Fibroblast of lung (primary cell): ENCODE data around the gene RRBP1. TPM values are rescaled to one million over a fixed set of nuclear protein-coding genes. Genes with fewer than 3 reads are reported as not detected.
"Not testable (repeated sequence)": the region's sequence is repeated elsewhere in the genome, so short reads cannot be mapped to it uniquely, and the experiment has no call there.

ENCODE experiments used
- DNase-seq, 2 donors: peaks; one replicate each; pipeline versions ENCODE4 v3.0.0 to v3.0.0-alpha.2; 2010; ENCODE audit warnings: low read depth in 2 of 2
- H2AFZ ChIP-seq: 2 replicates; pipeline ENCODE4 v1.5.1; 2012; ENCODE audit warnings: low read length, control low read depth, inconsistent platforms
- H3K27ac ChIP-seq: 2 replicates; pipeline ENCODE4 v1.5.1; 2011; ENCODE audit warnings: low read length, control low read depth; ENCODE audit not compliant: insufficient read depth
- H3K27me3 ChIP-seq: 2 replicates; pipeline ENCODE4 v1.5.1; 2011; ENCODE audit warnings: mild to moderate bottlenecking, low read length; ENCODE audit not compliant: control insufficient read depth, insufficient read depth
- H3K36me3 ChIP-seq: 2 replicates; pipeline ENCODE4 v1.5.1; 2011; ENCODE audit warnings: low read length; ENCODE audit not compliant: control insufficient read depth, insufficient read depth
- H3K4me1 ChIP-seq: 2 replicates; pipeline ENCODE4 v1.5.1; 2011; ENCODE audit warnings: low read length; ENCODE audit not compliant: control insufficient read depth, insufficient read depth; ENCODE audit errors: extremely low read depth
- H3K4me2 ChIP-seq: 2 replicates; pipeline ENCODE4 v1.5.1; 2011; ENCODE audit warnings: low read length, control low read depth; ENCODE audit not compliant: insufficient read depth; ENCODE audit errors: extremely low read depth
- H3K4me3 ChIP-seq, 4 experiments: fragments of 200-600 bp in 1 of 4; sonication (generic) in 1 of 4; replicated peaks in 1 of 4; 2 replicates each; pipeline ENCODE4 v1.5.1; 2011 to 2016; ENCODE audit warnings: low read length in 4 of 4, low read depth in 3 of 4, mild to moderate bottlenecking in 3 of 4, control low read depth in 2 of 4, inconsistent platforms in 1 of 4, mixed read lengths in 1 of 4; ENCODE audit not compliant: insufficient read depth in 1 of 4; ENCODE audit errors: control extremely low read depth in 1 of 4
- H3K79me2 ChIP-seq: 2 replicates; pipeline ENCODE4 v1.5.1; 2012; ENCODE audit warnings: mild to moderate bottlenecking, low read length, inconsistent platforms; ENCODE audit not compliant: control insufficient read depth, insufficient read depth
- H3K9ac ChIP-seq: 2 replicates; pipeline ENCODE4 v1.5.1; 2011; ENCODE audit warnings: mild to moderate bottlenecking, low read length, control low read depth; ENCODE audit not compliant: insufficient read depth
- H3K9me3 ChIP-seq: 2 replicates; pipeline ENCODE4 v1.5.1; 2012; ENCODE audit warnings: low read depth, low read length; ENCODE audit not compliant: control insufficient read depth, insufficient read depth
- H4K20me1 ChIP-seq: 2 replicates; pipeline ENCODE4 v1.5.1; 2011; ENCODE audit warnings: low read length; ENCODE audit not compliant: control insufficient read depth, insufficient read depth; ENCODE audit errors: extremely low read depth
- CTCF ChIP-seq, 2 donors: IDR thresholded peaks in 1 of 2; conservative IDR thresholded peaks in 1 of 2; 1 replicate in 1 of 2; 2 replicates in 1 of 2; pipeline ENCODE4 v1.5.1; 2011 to 2012; ENCODE audit warnings: low read length in 2 of 2, control low read depth in 1 of 2, inconsistent platforms in 1 of 2, low read depth in 1 of 2, mild to moderate bottlenecking in 1 of 2
- EZH2 ChIP-seq: IDR thresholded peaks from 2 replicates; pipeline ENCODE4 v1.5.1; 2012; ENCODE audit warnings: low read length, control low read depth, mild to moderate bottlenecking; ENCODE audit errors: missing control alignments
- polyA plus RNA-seq, 2 donors: library from polyadenylated mRNA; depleted of rRNA in 1 of 2; stranded (reverse) in 1 of 2; unstranded in 1 of 2; fragments of >200 nt; gene quantifications; 2 replicates each; pipeline ENCODE4 v1.2.1, GENCODE V29; 2011 to 2012; ENCODE audit warnings: missing spikeins in 1 of 2
- total RNA-seq: library from RNA; depleted of rRNA; stranded (reverse); fragments of >200 nt; gene quantifications from 2 replicates; pipeline ENCODE4 v1.2.1, GENCODE V29; 2014

RRBP1 gene
- total and polyA plus RNA-seq, 2 donors (not counting 1 experiment from before 2014, with no cell fraction given): 169 to 233 TPM

DNA sequence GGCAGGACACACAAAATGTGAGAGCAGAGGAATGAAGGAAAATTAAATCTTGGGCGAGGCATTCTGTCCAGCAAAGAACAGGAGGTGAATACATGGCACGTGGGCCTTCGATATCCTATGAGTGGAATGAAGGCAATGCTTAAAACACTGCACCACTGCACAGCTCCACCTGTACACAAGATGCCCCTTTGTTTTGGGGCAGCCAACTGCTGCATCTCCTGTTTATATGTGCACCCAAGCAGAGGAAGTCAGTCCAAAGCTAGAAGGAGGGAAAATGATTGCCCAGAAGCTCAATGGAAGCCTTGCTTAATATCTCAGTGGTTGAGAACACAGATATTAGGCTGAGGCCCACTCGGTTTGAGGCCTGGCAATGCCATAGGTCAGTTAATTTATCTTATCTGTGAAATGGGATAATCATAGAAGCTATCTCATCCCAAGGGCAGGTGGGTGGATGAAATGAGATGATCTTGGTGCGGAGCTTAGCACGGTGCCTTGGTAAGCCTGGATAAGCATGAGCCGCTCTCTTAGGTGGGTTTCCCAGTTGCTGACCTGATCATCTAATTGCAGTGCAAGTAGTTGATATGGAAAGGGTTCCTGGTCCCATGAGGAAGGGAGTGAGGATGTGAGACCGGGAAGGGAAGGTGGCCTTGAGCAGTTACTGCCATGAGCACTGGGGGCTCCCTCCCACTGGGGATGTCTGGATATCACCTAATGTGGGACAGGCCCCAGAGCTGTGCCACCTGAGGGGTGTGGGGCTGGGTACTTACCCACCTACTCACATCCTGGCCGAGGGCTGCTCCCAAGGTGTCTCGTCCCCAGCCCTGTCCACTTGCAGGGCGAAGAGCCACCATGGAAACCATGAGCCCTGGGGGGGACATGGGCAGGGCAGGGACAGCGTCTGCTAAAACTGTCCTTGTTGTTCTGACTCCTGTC lies 27.6 kb upstream of the RRBP1 start:
- H4K20me1 ChIP-seq: no peaks in the 10 kb centered on the region
- no peaks in the 10 kb centered on the region for H3K79me2 ChIP-seq
- TF ChIP-seq CTCF (conservative IDR thresholded peaks at IDR 0.05 in 1 of 2, IDR thresholded peaks at IDR 0.05 in 1 of 2; ENCODE audit: low read depth in 1 of 2, low read length in 2 of 2): no peak
- TF ChIP-seq EZH2: no peak
- no peak overlapping the region for H3K4me2 ChIP-seq
- H3K4me1 ChIP-seq: no peaks in the 10 kb centered on the region
- DNase-seq: no peak
- no peaks in the 10 kb centered on the region for H3K27me3 ChIP-seq
- H3K27ac ChIP-seq: no peak overlapping the region
- no peak overlapping the region for H2AFZ ChIP-seq
- H3K9ac ChIP-seq: no peak overlapping the region
- H3K4me3 ChIP-seq: no peak overlapping the region
- no peaks in the 10 kb centered on the region for H3K9me3 ChIP-seq
- H3K36me3 ChIP-seq: no peaks in the 10 kb centered on the region

GRCh38 chr20:17708675-17709360 lies 26.8 kb upstream of the RRBP1 start:
- DNase-seq: peak in 1 of 2 donors; percentile 39
- no peak overlapping the region for H3K4me3 ChIP-seq
- no peak overlapping the region for H3K9ac ChIP-seq

GRCh38 chr20:17707951-17708350 lies 25.9 kb upstream of the RRBP1 start:
- H3K36me3 ChIP-seq, H3K4me1 ChIP-seq, H3K4me3 ChIP-seq: not testable (repeated sequence)

More at GRCh38 chr20:17708675-17709360, 26.8 kb upstream of the RRBP1 start:
- Histone ChIP-seq H3K27me3 (no peaks in the 10 kb centered on the region), H3K4me1 (no peaks in the 10 kb centered on the region), H3K9me3 (no peaks in the 10 kb centered on the region), H3K79me2 (no peaks in the 10 kb centered on the region), H3K4me2 (no peak overlapping the region), H3K36me3 (no peaks in the 10 kb centered on the region), H3K27ac (no peak overlapping the region), H4K20me1 (no peaks in the 10 kb centered on the region), H2AFZ (no peak overlapping the region)
- TF ChIP-seq EZH2 (no peak), CTCF (conservative IDR thresholded peaks at IDR 0.05 in 1 of 2, IDR thresholded peaks at IDR 0.05 in 1 of 2; ENCODE audit: low read depth in 1 of 2, low read length in 2 of 2) (no peak)

More at GRCh38 chr20:17707951-17708350, 25.9 kb upstream of the RRBP1 start:
- not testable (repeated sequence) for H3K27me3 ChIP-seq, H3K4me2 ChIP-seq, H3K9ac ChIP-seq, H3K9me3 ChIP-seq, H3K27ac ChIP-seq, H2AFZ ChIP-seq, H3K79me2 ChIP-seq, H4K20me1 ChIP-seq, DNase-seq
